Central memory CD8-positive, alpha-beta T cell (primary cell): Measurements from ENCODE around the gene MLLT10.

Experiments used
- ATAC-seq: fragments of 150-1000 bp; cut with Tn5 transposase; replicated peaks from 2 replicates; pipeline ENCODE4 v1.10.0; 2022; ENCODE audit warnings: mild to moderate bottlenecking, moderate FRiP score, moderate number of reproducible peaks; ENCODE audit not compliant: poor library complexity, severe bottlenecking; ENCODE audit errors: extremely low read depth
- DNase-seq, 2 donors: peaks; one replicate each; pipeline ENCODE4 v3.0.0; 2021; ENCODE audit warnings: low spot score in 2 of 2
- H3K27ac Mint-ChIP-seq: one replicate; pipeline ENCODE4 v1.8.0; 2022; ENCODE audit warnings: low read depth, mild to moderate bottlenecking, moderate library complexity, mixed read lengths
- H3K27me3 Mint-ChIP-seq: one replicate; pipeline ENCODE4 v1.8.0; 2022; ENCODE audit warnings: mixed read lengths
- H3K36me3 Mint-ChIP-seq: one replicate; pipeline ENCODE4 v1.8.0; 2022; ENCODE audit warnings: mild to moderate bottlenecking, moderate library complexity, mixed read lengths; ENCODE audit not compliant: insufficient read depth
- H3K4me1 Mint-ChIP-seq: one replicate; pipeline ENCODE4 v1.8.0; 2022; ENCODE audit warnings: mixed read lengths
- H3K4me3 Mint-ChIP-seq: one replicate; pipeline ENCODE4 v1.8.0; 2022; ENCODE audit warnings: mild to moderate bottlenecking, moderate library complexity, mixed read lengths
- H3K9me3 Mint-ChIP-seq: one replicate; pipeline ENCODE4 v1.8.0; 2022; ENCODE audit warnings: mixed read lengths

MLLT10 gene

GRCh38 chr10:21515361-21516241, 18.4 kb upstream of the MLLT10 start:
- no peak for DNase-seq

DNA sequence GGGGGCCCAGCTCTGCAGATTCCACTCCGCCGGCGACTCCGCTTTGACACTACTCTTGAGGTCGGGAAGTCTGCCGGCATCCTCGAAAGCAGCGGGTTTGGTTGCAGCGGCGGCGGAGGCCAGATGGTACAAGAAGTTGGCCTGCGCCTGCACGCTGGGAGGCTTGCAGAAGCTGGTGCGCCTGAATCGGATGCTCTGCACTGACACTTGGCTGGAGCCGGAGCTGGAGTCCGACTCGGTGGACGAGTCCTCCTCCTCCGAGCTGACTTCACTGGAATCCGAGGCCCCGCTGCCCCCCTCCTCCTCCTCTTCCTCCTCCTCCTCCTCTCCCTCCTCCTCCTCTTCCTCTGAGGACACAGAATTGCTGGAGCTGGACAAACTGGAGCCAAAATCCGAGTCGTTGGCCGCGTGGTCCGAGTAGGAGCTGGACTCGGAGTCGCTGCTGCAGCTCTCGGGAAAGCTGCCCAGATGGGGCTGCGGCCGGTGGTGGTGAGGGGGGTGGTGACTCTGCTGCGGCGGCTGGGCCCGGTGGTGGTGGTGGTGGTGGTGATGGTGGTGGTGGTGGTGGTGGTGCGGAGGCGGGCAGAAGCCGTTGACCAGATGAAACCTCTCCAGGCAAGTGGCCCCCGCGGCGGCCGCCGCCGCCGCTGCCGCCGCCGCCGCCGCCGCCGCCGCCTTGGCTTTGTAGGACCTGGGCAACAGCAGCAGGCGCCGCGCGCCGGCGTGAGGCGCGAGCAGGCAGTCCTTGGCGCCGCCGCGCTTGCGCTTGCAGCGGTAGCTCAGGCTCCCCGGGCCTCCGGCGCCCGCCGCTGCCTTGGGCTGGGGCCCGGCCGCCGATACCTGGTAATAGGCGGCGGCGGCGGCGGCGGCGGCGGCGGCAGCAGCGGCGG, 17.5 kb upstream of the MLLT10 start:
- Mint-ChIP-seq H3K4me1 (peaks cover 31% of the 10 kb centered on the region), H3K27ac (no peak overlapping the region), H3K27me3 (peaks cover 86% of the 10 kb centered on the region), H3K4me3 (peak overlapping the region; percentile 78), H3K9me3 (no peaks in the 10 kb centered on the region), H3K36me3 (peaks cover 17% of the 10 kb centered on the region)
- DNase-seq: no peak
- ATAC-seq: peak; percentile 72

More at GRCh38 chr10:21515361-21516241, 18.4 kb upstream of the MLLT10 start:
- no peak for ATAC-seq
- Mint-ChIP-seq H3K4me1 (peaks cover 26% of the 10 kb centered on the region), H3K4me3 (peak overlapping the region; percentile 78), H3K9me3 (no peaks in the 10 kb centered on the region), H3K36me3 (peaks cover 17% of the 10 kb centered on the region), H3K27me3 (peaks cover 80% of the 10 kb centered on the region), H3K27ac (no peak overlapping the region)

GRCh38 chr10:21517134-21518031, 16.6 kb upstream of the MLLT10 start:
- Mint-ChIP-seq H3K4me3 (peak overlapping the region; percentile 78), H3K4me1 (peaks cover 31% of the 10 kb centered on the region), H3K27ac (no peak overlapping the region), H3K36me3 (peaks cover 17% of the 10 kb centered on the region), H3K9me3 (no peaks in the 10 kb centered on the region), H3K27me3 (peaks cover 85% of the 10 kb centered on the region)
- DNase-seq (no peak), ATAC-seq (peak; percentile 24)

DNA sequence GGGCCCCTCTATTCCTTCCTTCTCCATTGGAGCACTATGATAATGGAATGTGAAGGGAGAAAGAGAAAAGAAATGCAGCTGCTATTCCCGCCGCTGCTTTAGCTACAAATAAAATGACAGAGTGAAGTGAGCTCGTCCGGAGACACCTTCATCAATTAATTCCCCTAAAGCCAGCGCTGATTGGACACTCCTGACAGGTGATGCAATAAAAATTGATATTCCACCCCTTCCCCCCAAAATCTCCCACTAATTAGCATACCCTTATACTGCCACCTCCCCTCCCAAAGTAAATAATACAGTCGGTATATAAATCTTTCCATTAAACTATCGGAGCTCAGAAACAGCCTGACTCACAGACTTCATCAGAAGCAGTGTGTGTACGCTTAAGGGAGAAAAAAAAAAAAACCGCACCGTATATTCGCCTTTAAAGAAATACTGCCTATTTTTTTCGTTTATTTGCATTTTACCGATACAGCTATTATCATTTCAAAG, 15.8 kb upstream of the MLLT10 start:
- peaks cover 17% of the 10 kb centered on the region for H3K36me3 Mint-ChIP-seq
- no peaks in the 10 kb centered on the region for H3K9me3 Mint-ChIP-seq
- DNase-seq (no peak), ATAC-seq (no peak)
- H3K4me3 Mint-ChIP-seq: peak overlapping the region; percentile 78
- H3K27ac Mint-ChIP-seq: no peak overlapping the region
- H3K4me1 Mint-ChIP-seq: peaks cover 31% of the 10 kb centered on the region
- H3K27me3 Mint-ChIP-seq: peaks cover 76% of the 10 kb centered on the region

- H3K36me3 Mint-ChIP-seq: peaks cover 17% of the 10 kb centered on the region
- peak overlapping the region; percentile 78 for H3K4me3 Mint-ChIP-seq
- H3K9me3 Mint-ChIP-seq: no peaks in the 10 kb centered on the region
- H3K27me3 Mint-ChIP-seq: peaks cover 74% of the 10 kb centered on the region
- no peak for ATAC-seq
- H3K27ac Mint-ChIP-seq: no peak overlapping the region
- no peak for DNase-seq
- H3K4me1 Mint-ChIP-seq: peaks cover 31% of the 10 kb centered on the region
These were observed 15.2 kb upstream of the MLLT10 start for GRCh38 chr10:21518641-21519396.

DNA sequence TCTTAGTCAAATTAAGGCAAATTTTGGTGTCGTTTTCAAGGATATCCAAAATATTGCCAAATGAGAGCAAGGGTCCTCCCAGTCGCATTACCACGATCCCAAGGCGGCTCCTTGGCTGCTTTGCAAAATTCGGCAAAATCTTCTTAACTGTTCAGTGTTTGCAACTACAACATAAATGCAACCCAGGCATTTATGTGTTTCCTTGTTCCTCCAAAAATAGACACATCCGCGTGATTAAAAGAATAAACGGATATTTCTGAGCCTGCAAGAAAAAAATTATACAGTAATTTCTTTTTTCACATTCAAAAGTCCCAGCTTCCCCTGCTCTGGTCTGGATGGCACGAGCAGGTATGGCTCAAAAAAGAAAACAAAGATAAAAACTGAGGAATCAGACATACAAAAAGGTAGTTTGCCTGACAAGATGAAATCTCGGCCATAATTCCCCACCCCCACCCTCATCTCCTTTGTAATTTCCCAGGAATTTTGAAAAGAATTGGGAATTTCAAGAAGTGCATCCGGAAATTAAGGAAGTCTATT, 14.6 kb upstream of the MLLT10 start:
- Mint-ChIP-seq H3K27ac (no peak overlapping the region), H3K4me3 (peak overlapping the region; percentile 60), H3K9me3 (no peaks in the 10 kb centered on the region), H3K36me3 (peaks cover 17% of the 10 kb centered on the region), H3K27me3 (peaks cover 72% of the 10 kb centered on the region), H3K4me1 (peaks cover 31% of the 10 kb centered on the region)
- ATAC-seq (no peak), DNase-seq (no peak)

GRCh38 chr10:21519941-21520436, 14.0 kb upstream of the MLLT10 start:
- Mint-ChIP-seq H3K9me3 (no peaks in the 10 kb centered on the region), H3K4me3 (peak overlapping the region; percentile 60), H3K27me3 (peaks cover 67% of the 10 kb centered on the region), H3K4me1 (peaks cover 33% of the 10 kb centered on the region), H3K27ac (no peak overlapping the region), H3K36me3 (peaks cover 17% of the 10 kb centered on the region)
- DNase-seq (no peak), ATAC-seq (no peak)

- peaks cover 61% of the 10 kb centered on the region for H3K27me3 Mint-ChIP-seq
- ATAC-seq: no peak
- H3K4me1 Mint-ChIP-seq: peaks cover 38% of the 10 kb centered on the region
- peak overlapping the region; percentile 60 for H3K4me3 Mint-ChIP-seq
- H3K9me3 Mint-ChIP-seq: no peaks in the 10 kb centered on the region
- no peak for DNase-seq
- H3K36me3 Mint-ChIP-seq: peaks cover 19% of the 10 kb centered on the region
- no peak overlapping the region for H3K27ac Mint-ChIP-seq
These were observed 13.5 kb upstream of the MLLT10 start for GRCh38 chr10:21520509-21520908.

- no peaks in the 10 kb centered on the region for H3K9me3 Mint-ChIP-seq
- peaks cover 21% of the 10 kb centered on the region for H3K36me3 Mint-ChIP-seq
- H3K27me3 Mint-ChIP-seq: peaks cover 57% of the 10 kb centered on the region
- peaks cover 38% of the 10 kb centered on the region for H3K4me1 Mint-ChIP-seq
- ATAC-seq (no peak), DNase-seq (no peak)
- H3K27ac Mint-ChIP-seq: no peak overlapping the region
- no peak overlapping the region for H3K4me3 Mint-ChIP-seq
These were observed 13.1 kb upstream of the MLLT10 start for GRCh38 chr10:21520949-21521348.

DNA sequence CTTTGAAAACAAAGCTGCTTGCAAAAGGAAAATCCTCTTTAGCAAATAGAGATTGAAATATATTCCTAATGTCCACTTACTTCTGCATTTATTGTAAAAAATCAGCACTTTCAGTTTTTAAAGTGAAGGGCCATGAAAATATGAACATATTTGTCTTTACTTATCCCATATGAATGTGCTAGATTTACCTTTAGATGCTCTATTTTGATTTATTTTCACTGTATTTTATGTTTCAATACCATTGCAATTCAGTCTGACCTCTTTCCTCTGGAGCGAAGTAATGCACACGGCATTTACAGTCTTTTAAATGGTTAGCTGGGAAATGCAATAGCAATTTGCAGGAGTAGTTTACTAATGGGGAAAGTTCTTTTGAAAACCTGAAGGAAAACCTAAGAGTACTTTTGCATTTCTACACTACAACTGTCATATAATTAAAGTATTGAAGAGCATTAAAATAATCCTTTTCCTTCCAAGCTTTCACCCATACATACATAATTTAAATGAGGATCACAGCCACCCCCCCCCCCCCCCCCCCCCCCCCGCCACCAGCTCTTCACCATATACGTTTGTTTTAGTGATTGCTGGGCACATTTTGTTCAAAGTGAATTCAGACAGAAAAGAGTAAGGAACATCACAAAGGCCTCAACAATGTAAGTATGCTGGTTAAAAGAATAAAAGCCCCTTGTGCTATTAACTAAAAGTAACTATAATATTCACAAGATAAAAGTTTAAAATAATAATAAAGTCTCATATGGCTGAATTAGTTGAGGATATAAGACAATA, 12.1 kb upstream of the MLLT10 start:
- no peaks in the 10 kb centered on the region for H3K9me3 Mint-ChIP-seq
- H3K27me3 Mint-ChIP-seq: peaks cover 51% of the 10 kb centered on the region
- no peak overlapping the region for H3K4me3 Mint-ChIP-seq
- ATAC-seq: no peak
- peaks cover 44% of the 10 kb centered on the region for H3K4me1 Mint-ChIP-seq
- H3K27ac Mint-ChIP-seq: no peak overlapping the region
- no peak for DNase-seq
- H3K36me3 Mint-ChIP-seq: peaks cover 22% of the 10 kb centered on the region
